ENCODE data around the gene SAFB2. TPM values are rescaled to one million over a fixed set of nuclear protein-coding genes. Genes with fewer than 3 reads are reported as not detected.

Gene SAFB2
- total RNA-seq, 1 experiment from 2014 or later = 76.1 TPM

DNA sequence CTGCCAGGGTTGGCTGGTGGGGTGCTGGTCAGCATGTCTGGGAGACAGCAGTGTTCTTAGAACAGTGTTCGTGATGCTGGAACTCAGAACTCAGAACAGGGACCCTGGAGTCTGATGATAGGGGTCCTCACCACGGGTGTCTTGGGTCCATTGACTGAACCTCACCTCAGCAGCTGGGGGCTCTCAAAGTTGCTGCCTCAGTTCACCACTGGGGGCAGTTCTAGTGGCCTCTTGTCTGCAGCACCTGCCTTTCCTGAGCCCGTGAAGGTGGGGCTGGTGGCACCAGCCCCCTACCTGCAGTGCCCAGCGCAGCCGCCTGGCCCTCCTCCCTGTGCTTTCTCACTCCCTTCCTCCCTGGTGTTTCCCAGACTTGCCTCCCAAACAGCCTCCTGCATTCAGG lies 28.8 kb upstream of the SAFB2 start:
- Histone ChIP-seq H3K79me1 (ENCODE audit: insufficient read depth, low read depth, low read length, poor library complexity, severe bottlenecking) (no peaks in the 10 kb centered on the region), H4K91ac (ENCODE audit: insufficient read length, low read depth, low read length) (no peak overlapping the region), H2BK15ac (ENCODE audit: low read depth, low read length) (no peak overlapping the region), H3K18ac (ENCODE audit: insufficient read length, low read depth, low read length) (no peak overlapping the region), H3K14ac (ENCODE audit: insufficient read depth, low read length) (no peak overlapping the region), H3K4me2 (ENCODE audit: insufficient read depth, insufficient read length, low read length) (no peak overlapping the region), H3K23ac (ENCODE audit: insufficient read length, low read depth, low read length) (no peak overlapping the region), H3K4me1 (ENCODE audit: insufficient read depth, low read length) (no peaks in the 10 kb centered on the region), H3T11ph (ENCODE audit: low read length) (no peak overlapping the region), H3K4ac (ENCODE audit: low read depth, low read length) (no peak overlapping the region), H3K56ac (ENCODE audit: insufficient read length, low read depth, low read length) (no peak overlapping the region), H3K9ac (ENCODE audit: extremely low read depth, insufficient read length, low read length) (no peak overlapping the region), H2BK12ac (ENCODE audit: insufficient read length, low read depth, low read length) (no peak overlapping the region), H4K8ac (replicated peaks; ENCODE audit: insufficient read length, low read depth, low read length) (no peak overlapping the region), H3K27me3 (ENCODE audit: insufficient read depth, low read length) (no peaks in the 10 kb centered on the region), H2AK5ac (ENCODE audit: insufficient read length, low read length) (no peak overlapping the region), H2BK5ac (ENCODE audit: insufficient read length, low read length) (no peak overlapping the region), H4K20me1 (ENCODE audit: control insufficient read depth, insufficient read depth, insufficient read length) (no peaks in the 10 kb centered on the region), H2BK20ac (ENCODE audit: low read depth, low read length, poor library complexity, severe bottlenecking) (no peak overlapping the region), H3K27ac (ENCODE audit: insufficient read length, low read depth, low read length) (no peak overlapping the region), H3K79me2 (ENCODE audit: insufficient read depth, low read length) (no peaks in the 10 kb centered on the region), H3K23me2 (ENCODE audit: insufficient read length, low read depth, low read length, poor library complexity, severe bottlenecking) (no peaks in the 10 kb centered on the region), H3K9me3 (ENCODE audit: control insufficient read depth, low read depth, low read length) (no peaks in the 10 kb centered on the region), H2BK120ac (ENCODE audit: low read depth, low read length, poor library complexity, severe bottlenecking) (no peak overlapping the region), H2AFZ (ENCODE audit: low read length) (no peak overlapping the region), H4K5ac (ENCODE audit: insufficient read length, low read depth, low read length) (no peak overlapping the region)
- Mint-ChIP-seq H3K36me3 (ENCODE audit: insufficient read depth in 1 of 3, low read depth in 3 of 3) (peaks cover 59 to 92% (median 85%) of the 10 kb centered on the region in 3 experiments; a peak in 6 of 7 replicates), H3K4me3 (no peak overlapping the region), H3K27ac (no peak overlapping the region; a peak in 1 of 7 replicates), H3K9me3 (no peaks in the 10 kb centered on the region), H3K27me3 (ENCODE audit: low read depth) (no peaks in the 10 kb centered on the region), H3K4me1 (no peaks in the 10 kb centered on the region)
- TF ChIP-seq, protein P1, sequence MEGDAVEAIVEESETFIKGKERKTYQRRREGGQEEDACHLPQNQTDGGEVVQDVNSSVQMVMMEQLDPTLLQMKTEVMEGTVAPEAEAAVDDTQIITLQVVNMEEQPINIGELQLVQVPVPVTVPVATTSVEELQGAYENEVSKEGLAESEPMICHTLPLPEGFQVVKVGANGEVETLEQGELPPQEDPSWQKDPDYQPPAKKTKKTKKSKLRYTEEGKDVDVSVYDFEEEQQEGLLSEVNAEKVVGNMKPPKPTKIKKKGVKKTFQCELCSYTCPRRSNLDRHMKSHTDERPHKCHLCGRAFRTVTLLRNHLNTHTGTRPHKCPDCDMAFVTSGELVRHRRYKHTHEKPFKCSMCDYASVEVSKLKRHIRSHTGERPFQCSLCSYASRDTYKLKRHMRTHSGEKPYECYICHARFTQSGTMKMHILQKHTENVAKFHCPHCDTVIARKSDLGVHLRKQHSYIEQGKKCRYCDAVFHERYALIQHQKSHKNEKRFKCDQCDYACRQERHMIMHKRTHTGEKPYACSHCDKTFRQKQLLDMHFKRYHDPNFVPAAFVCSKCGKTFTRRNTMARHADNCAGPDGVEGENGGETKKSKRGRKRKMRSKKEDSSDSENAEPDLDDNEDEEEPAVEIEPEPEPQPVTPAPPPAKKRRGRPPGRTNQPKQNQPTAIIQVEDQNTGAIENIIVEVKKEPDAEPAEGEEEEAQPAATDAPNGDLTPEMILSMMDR (conservative IDR thresholded peaks at IDR 0.05) = peak; percentile 27; the same call in 1 of the 3 replicates
- no peak for DNase-seq
- no CpG with 5 or more reads among the region's 5 CpGs for WGBS (ENCODE audit: extremely low coverage, insufficient read length, low lambda C conversion rate)
